HG02852 (cell line): Measurements from ENCODE around the gene ALG1.
"Not testable (repeated sequence)": the region's sequence is repeated elsewhere in the genome, so short reads cannot be mapped to it uniquely, and the experiment has no call there.

Experiments used
- ATAC-seq: cut with Tn5 transposase; IDR thresholded peaks from one replicate; pipeline ENCODE4 v1.9.1; 2021; ENCODE audit warnings: mild to moderate bottlenecking, moderate library complexity; ENCODE audit not compliant: unreplicated experiment

The ALG1 gene

GRCh38 chr16:5097061-5097469 is 25.4 kb downstream of the ALG1 start:
- not testable (repeated sequence) for ATAC-seq

GRCh38 chr16:5097470-5098220 is 26.0 kb downstream of the ALG1 start, which contains the start of gene EEF2KMT:
Gene EEF2KMT, minus strand, starts transcription at chr16:5097795. Its CDS starts 56 bp downstream, at chr16:5097739.
- ATAC-seq: peak; percentile 98

- not testable (repeated sequence) for ATAC-seq
Measured at GRCh38 chr16:5098221-5099159, 26.8 kb downstream of the ALG1 start.

GRCh38 chr16:5099174-5099573 is 27.5 kb downstream of the ALG1 start:
- ATAC-seq: not testable (repeated sequence)

- not testable (repeated sequence) for ATAC-seq
Measured at GRCh38 chr16:5103296-5104032, 31.8 kb downstream of the ALG1 start.

GRCh38 chr16:5105039-5105438 is 33.4 kb downstream of the ALG1 start:
- ATAC-seq: not testable (repeated sequence)

- no peak for ATAC-seq
Measured at GRCh38 chr16:5108505-5109158, 37.0 kb downstream of the ALG1 start.

- not testable (repeated sequence) for ATAC-seq
Measured at GRCh38 chr16:5110933-5111332, 39.3 kb downstream of the ALG1 start.

- ATAC-seq: not testable (repeated sequence)
Measured at GRCh38 chr16:5116780-5117295, 45.2 kb downstream of the ALG1 start.

- ATAC-seq: not testable (repeated sequence)
Measured at GRCh38 chr16:5117300-5118087, 45.9 kb downstream of the ALG1 start.

GRCh38 chr16:5131467-5132004 is 59.9 kb downstream of the ALG1 start:
- not testable (repeated sequence) for ATAC-seq

- ATAC-seq: not testable (repeated sequence)
Measured at GRCh38 chr16:5132915-5133600, 61.4 kb downstream of the ALG1 start.

GRCh38 chr16:5134739-5135452 is 63.3 kb downstream of the ALG1 start:
- ATAC-seq: not testable (repeated sequence)
